ENCODE results near the gene RPL18A. TPM values are rescaled to one million over a fixed set of nuclear protein-coding genes. Genes with fewer than 3 reads are reported as not detected.

RPL18A gene
- total RNA-seq, 1 experiment from 2014 or later, result 2,837 TPM

- H2BK5ac ChIP-seq (ENCODE audit: insufficient read length, low read length), result no peak overlapping the region
- WGBS (ENCODE audit: extremely low coverage, insufficient read length, low lambda C conversion rate), result no CpG with 5 or more reads among the region's 4 CpGs
- no peak overlapping the region for H3K14ac ChIP-seq (ENCODE audit: insufficient read depth, low read length)
- no peak overlapping the region for H4K8ac ChIP-seq (replicated peaks; ENCODE audit: insufficient read length, low read depth, low read length)
- H3K36me3 Mint-ChIP-seq (ENCODE audit: insufficient read depth in 1 of 3, low read depth in 3 of 3), result no peaks in the 10 kb centered on the region
- no peak overlapping the region for H3K18ac ChIP-seq (ENCODE audit: insufficient read length, low read depth, low read length)
- H3K4me1 ChIP-seq (ENCODE audit: insufficient read depth, low read length), result no peaks in the 10 kb centered on the region; the same call in 1 of the 2 replicates
- no peak overlapping the region for H3K4me2 ChIP-seq (ENCODE audit: insufficient read depth, insufficient read length, low read length)
- peaks cover 4% of the 10 kb centered on the region for H3K23me2 ChIP-seq (ENCODE audit: insufficient read length, low read depth, low read length, poor library complexity, severe bottlenecking)
- no peak overlapping the region for H3K23ac ChIP-seq (ENCODE audit: insufficient read length, low read depth, low read length)
- H4K5ac ChIP-seq (ENCODE audit: insufficient read length, low read depth, low read length), result no peak overlapping the region
- H3K56ac ChIP-seq (ENCODE audit: insufficient read length, low read depth, low read length), result no peak overlapping the region
- H2AK5ac ChIP-seq (ENCODE audit: insufficient read length, low read length), result no peak overlapping the region
- H3K27me3 ChIP-seq (ENCODE audit: insufficient read depth, low read length), result no peaks in the 10 kb centered on the region
- H3K9me3 Mint-ChIP-seq, result no peaks in the 10 kb centered on the region; a peak in 1 of 5 replicates
- TF ChIP-seq CTCF (conservative IDR thresholded peaks at IDR 0.05), result no peak
- no peak overlapping the region for H3K9ac ChIP-seq (ENCODE audit: extremely low read depth, insufficient read length, low read length)
- H3K9me3 ChIP-seq (ENCODE audit: control insufficient read depth, low read depth, low read length), result no peaks in the 10 kb centered on the region
- H4K20me1 ChIP-seq (ENCODE audit: control insufficient read depth, insufficient read depth, insufficient read length), result no peaks in the 10 kb centered on the region
- no peak overlapping the region; a peak in 1 of 7 replicates for H3K27ac Mint-ChIP-seq
- no peak overlapping the region for H3K4ac ChIP-seq (ENCODE audit: low read depth, low read length)
- no peak overlapping the region for H2BK20ac ChIP-seq (ENCODE audit: low read depth, low read length, poor library complexity, severe bottlenecking)
- no peak overlapping the region for H4K91ac ChIP-seq (ENCODE audit: insufficient read length, low read depth, low read length)
- H3K27me3 Mint-ChIP-seq (ENCODE audit: low read depth), result peaks cover 42% of the 10 kb centered on the region
- no peaks in the 10 kb centered on the region for H3K79me1 ChIP-seq (ENCODE audit: insufficient read depth, low read depth, low read length, poor library complexity, severe bottlenecking)
- no peak overlapping the region for H3K4me3 Mint-ChIP-seq
- H3K79me2 ChIP-seq (ENCODE audit: insufficient read depth, low read length), result no peaks in the 10 kb centered on the region
- no peak overlapping the region for H3K27ac ChIP-seq (ENCODE audit: insufficient read length, low read depth, low read length)
- no peak overlapping the region for H2BK12ac ChIP-seq (ENCODE audit: insufficient read length, low read depth, low read length)
- no peak overlapping the region for H2AFZ ChIP-seq (ENCODE audit: low read length)
- H3T11ph ChIP-seq (ENCODE audit: low read length), result no peak overlapping the region
- no peak overlapping the region for H2BK120ac ChIP-seq (ENCODE audit: low read depth, low read length, poor library complexity, severe bottlenecking)
- H3K4me1 Mint-ChIP-seq, result peaks cover 26 to 33% of the 10 kb centered on the region in 2 experiments
- no peak overlapping the region for H2BK15ac ChIP-seq (ENCODE audit: low read depth, low read length)
- DNase-seq, result no peak
Observed at GRCh38 chr19:17836530-17836929, 23.2 kb upstream of the RPL18A start.

All from H9 (cell line).